B cell (primary cell): Measurements from ENCODE around the gene CDC5L. TPM values are rescaled to one million over a fixed set of nuclear protein-coding genes. Genes with fewer than 3 reads are reported as not detected.

ENCODE experiments used
- ATAC-seq: fragments of 200-7000 bp; cut with Tn5 transposase; one replicate; pipeline ENCODE4 v1.10.0; 2021; ENCODE audit warnings: low read depth, mild to moderate bottlenecking, moderate number of reproducible peaks, moderate library complexity
- CTCF ChIA-PET: fragments of 350-600 bp; sonication (Branson Sonifier 250); formaldehyde crosslinking; loops from one replicate; lab custom pipeline; 2021; ENCODE audit warnings: antibody characterized with exemption, inconsistent platforms; lab: Charles Lee
- POLR2A ChIA-PET: fragments of 350-600 bp; sonication (Branson Sonifier 250); formaldehyde crosslinking; loops from one replicate; lab custom pipeline; 2021; ENCODE audit warnings: antibody characterized with exemption; lab: Charles Lee
- DNase-seq: peaks from one replicate; pipeline ENCODE4 v3.0.0; 2013
- H2AFZ ChIP-seq: 2 replicates; pipeline ENCODE4 v1.6.1; 2012; ENCODE audit warnings: mild to moderate bottlenecking, low read depth, low read length; ENCODE audit not compliant: insufficient read depth, poor library complexity, severe bottlenecking
- H3K27ac ChIP-seq, 2 donors: 1 replicate in 1 of 2; 2 replicates in 1 of 2; pipeline ENCODE4 v1.5.1; 2012 to 2013; ENCODE audit warnings: low read length in 2 of 2, mild to moderate bottlenecking in 2 of 2, moderate library complexity in 1 of 2
- H3K27me3 ChIP-seq, 4 experiments: fragments of 200-600 bp in 1 of 4; sonication (generic) in 1 of 4; replicated peaks in 1 of 4; 1 replicate in 2 of 4; 2 replicates in 2 of 4; pipeline versions ENCODE4 v1.6.1 to v1.7.0; 2013 to 2016; ENCODE audit warnings: low read length in 3 of 4, mild to moderate bottlenecking in 2 of 4, mixed read lengths in 1 of 4, moderate library complexity in 1 of 4; ENCODE audit not compliant: insufficient read depth in 4 of 4, control insufficient read depth in 3 of 4; ENCODE audit errors: control extremely low read depth in 1 of 4
- H3K36me3 ChIP-seq, 2 experiments: replicated peaks in 1 of 2; 1 replicate in 1 of 2; 2 replicates in 1 of 2; pipeline versions ENCODE4 v1.6.1 to v1.7.1; 2013; ENCODE audit warnings: low read length in 1 of 2; ENCODE audit not compliant: insufficient read depth in 2 of 2, control insufficient read depth in 1 of 2; ENCODE audit errors: control extremely low read depth in 1 of 2, extremely low read depth in 1 of 2
- H3K4me1 ChIP-seq, 2 donors: fragments of 200-600 bp in 1 of 2; sonication (generic) in 1 of 2; 1 replicate in 1 of 2; 2 replicates in 1 of 2; pipeline versions ENCODE4 v1.5.1 to v1.6.1; 2013 to 2017; ENCODE audit warnings: low read length in 2 of 2; ENCODE audit not compliant: control insufficient read depth in 2 of 2, insufficient read depth in 2 of 2
- H3K4me2 ChIP-seq: replicated peaks from 2 replicates; pipeline ENCODE3; 2012; ENCODE audit warnings: mild to moderate bottlenecking, low read depth, low read length; ENCODE audit not compliant: poor library complexity, severe bottlenecking
- H3K4me3 ChIP-seq, 5 experiments: fragments of 200-600 bp in 1 of 5; sonication (generic) in 1 of 5; 1 replicate in 3 of 5; 2 replicates in 2 of 5; pipeline versions ENCODE4 v1.5.1 to v1.7.0; 2011 to 2016; ENCODE audit warnings: low read length in 4 of 5, mild to moderate bottlenecking in 4 of 5, low read depth in 2 of 5, control low read depth in 1 of 5, moderate library complexity in 1 of 5; ENCODE audit not compliant: insufficient read depth in 1 of 5; ENCODE audit errors: control extremely low read depth in 1 of 5, extremely low read depth in 1 of 5
- H3K79me2 ChIP-seq: fragments of 200-600 bp; sonication (generic); one replicate; pipeline ENCODE4 v1.6.0; 2016; ENCODE audit warnings: low read length; ENCODE audit not compliant: control insufficient read depth, insufficient read depth
- H3K9ac ChIP-seq: fragments of 200-600 bp; sonication (generic); 2 replicates; pipeline ENCODE4 v1.6.1; 2017; ENCODE audit warnings: mild to moderate bottlenecking, low read length, moderate library complexity
- H3K9me3 ChIP-seq, 3 donors: one replicate each; pipeline versions ENCODE4 v1.6.1 to v1.7.1; 2013; ENCODE audit warnings: low read length in 2 of 3; ENCODE audit not compliant: control insufficient read depth in 2 of 3, insufficient read depth in 1 of 3; ENCODE audit errors: control extremely low read depth in 1 of 3
- H4K20me1 ChIP-seq: 2 replicates; pipeline ENCODE4 v1.6.0; 2012; ENCODE audit warnings: mild to moderate bottlenecking, low read length; ENCODE audit not compliant: insufficient read depth, control insufficient read depth, poor library complexity, severe bottlenecking
- H3K27ac Mint-ChIP-seq: one replicate; pipeline ENCODE4 v1.8.0; 2021; ENCODE audit warnings: mixed read lengths
- H3K27me3 Mint-ChIP-seq: one replicate; pipeline ENCODE4 v1.8.0; 2021; ENCODE audit warnings: mixed read lengths
- H3K4me1 Mint-ChIP-seq: one replicate; pipeline ENCODE4 v1.8.0; 2021; ENCODE audit warnings: mixed read lengths
- H3K4me3 Mint-ChIP-seq: one replicate; pipeline ENCODE4 v1.8.0; 2021; ENCODE audit warnings: mixed read lengths
- H3K9me3 Mint-ChIP-seq: one replicate; pipeline ENCODE4 v1.8.0; 2022; ENCODE audit warnings: mixed read lengths; ENCODE audit not compliant: insufficient read depth
- CTCF ChIP-seq: fragments of 200-600 bp; IDR thresholded peaks from one replicate; pipeline ENCODE4 v1.8.0; 2022; ENCODE audit warnings: antibody characterized with exemption, mild to moderate bottlenecking
- EZH2 ChIP-seq: IDR thresholded peaks from 2 replicates; pipeline ENCODE4 v1.6.1; 2012; ENCODE audit warnings: borderline replicate concordance, low read depth, mild to moderate bottlenecking, moderate library complexity, low read length; ENCODE audit not compliant: insufficient read depth, poor library complexity, severe bottlenecking
- WGBS: methylation state at CpG from one replicate; pipeline ENCODE4 v1.1.5; 2013; ENCODE audit warnings: missing lambda C conversion rate; ENCODE audit not compliant: insufficient coverage; 5-methylcytosine and 5-hydroxymethylcytosine counted together
- intact Hi-C: fragments of 100-400 bp; cut with micrococcal nuclease; formaldehyde crosslinking; loops from one replicate; pipeline ENCODE4 v1.10.0; 2022
- polyA plus RNA-seq: library from polyadenylated mRNA; depleted of rRNA; stranded (reverse); fragments of >200 nt; gene quantifications from 2 replicates; pipeline ENCODE4 v1.2.3, GENCODE V29; 2012
- total RNA-seq, 2 donors: library from RNA; stranded (reverse); fragments of 120-200 nt in 1 of 2; gene quantifications; 1 replicate in 1 of 2; 2 replicates in 1 of 2; pipeline versions ENCODE4 v1.2.3 to v1.2.4, GENCODE V29; 2013 to 2022

The CDC5L gene
- total and polyA plus RNA-seq, 2 donors (not counting 1 experiment from before 2014, with no cell fraction given), result 4.1 to 22.2 TPM

GRCh38 chr6:44410363-44410762 is 22.9 kb downstream of the CDC5L start:
- ChIA-PET POLR2A (no interaction called here), CTCF (interaction anchor here (1.5 kb wide), 1 partner anchor 21 kb away, joined by 5 read pairs; no protein-coding TSS in a partner anchor)
- TF ChIP-seq EZH2, result no peak
- no peak for TF ChIP-seq CTCF
- H3K27me3 Mint-ChIP-seq, result no peaks in the 10 kb centered on the region
- ATAC-seq, result no peak
- Histone ChIP-seq H3K4me2 (no peak overlapping the region), H3K79me2 (peaks cover 53% of the 10 kb centered on the region), H3K27ac (no peak overlapping the region), H2AFZ (no peak overlapping the region), H3K4me1 (peaks cover 2 to 4% of the 10 kb centered on the region in 2 donors), H3K4me3 (no peak overlapping the region), H3K36me3 (peaks cover 8 to 75% of the 10 kb centered on the region in 2 experiments), H3K9ac (no peak overlapping the region), H3K9me3 (no peaks in the 10 kb centered on the region), H4K20me1 (peaks cover 45% of the 10 kb centered on the region), H3K27me3 (no peaks in the 10 kb centered on the region)
- DNase-seq, result no peak
- intact Hi-C loops, result no loop called here
- no peaks in the 10 kb centered on the region for H3K9me3 Mint-ChIP-seq
- H3K4me1 Mint-ChIP-seq, result peaks cover 16% of the 10 kb centered on the region
- no peak overlapping the region for H3K27ac Mint-ChIP-seq
- no peak overlapping the region for H3K4me3 Mint-ChIP-seq
- WGBS, result no CpG with 5 or more reads among the region's 1 CpG

GRCh38 chr6:44411141-44411540 is 23.6 kb downstream of the CDC5L start:
- Histone ChIP-seq H4K20me1 (peaks cover 50% of the 10 kb centered on the region), H3K4me3 (no peak overlapping the region), H3K9me3 (no peaks in the 10 kb centered on the region), H3K27ac (no peak overlapping the region), H3K9ac (no peak overlapping the region), H3K4me2 (no peak overlapping the region), H3K36me3 (peaks cover 7 to 82% of the 10 kb centered on the region in 2 experiments), H3K79me2 (peaks cover 59% of the 10 kb centered on the region), H2AFZ (no peak overlapping the region), H3K4me1 (peaks cover 5 to 7% of the 10 kb centered on the region in 2 donors), H3K27me3 (no peaks in the 10 kb centered on the region)
- H3K4me1 Mint-ChIP-seq, result peaks cover 22% of the 10 kb centered on the region
- POLR2A ChIA-PET, result no interaction called here
- no peak overlapping the region for H3K27ac Mint-ChIP-seq
- H3K27me3 Mint-ChIP-seq, result no peaks in the 10 kb centered on the region
- CTCF ChIA-PET, result no interaction called here
- WGBS, result no CpG with 5 or more reads among the region's 1 CpG
- H3K9me3 Mint-ChIP-seq, result no peaks in the 10 kb centered on the region
- H3K4me3 Mint-ChIP-seq, result no peak overlapping the region
- intact Hi-C loops, result no loop called here
- no peak for DNase-seq
- no peak for TF ChIP-seq EZH2
- no peak for TF ChIP-seq CTCF
- ATAC-seq, result no peak
